Pancreas (tissue), 10 donors: ENCODE results near the gene AOC2. TPM values are rescaled to one million over a fixed set of nuclear protein-coding genes. Genes with fewer than 3 reads are reported as not detected.

Experiments used
- ATAC-seq, 4 donors: fragments of 200-7000 bp; cut with Tn5 transposase; one replicate each; pipeline versions ENCODE4 v1.8.0 to v1.9.1; 2020; ENCODE audit warnings: mild to moderate bottlenecking in 4 of 4, moderate library complexity in 4 of 4
- DNase-seq, 6 donors: peaks; one replicate each; pipeline ENCODE4 v3.0.0-alpha.2; 2020
- FAIRE-seq: peaks from 2 replicates; lab custom pipeline; 2012; peaks lifted over from hg19 to GRCh38; lab: Jason Lieb, UNC
- H3K27ac ChIP-seq, 4 donors: fragments of 200-600 bp; sonication (generic); 1 replicate in 3 of 4; 2 replicates in 1 of 4; pipeline versions ENCODE4 v1.5.0 to v1.8.0; 2020
- H3K27me3 ChIP-seq, 4 donors: fragments of 200-600 bp; one replicate each; pipeline ENCODE4 v1.8.0; 2021
- H3K36me3 ChIP-seq, 3 donors: fragments of 200-600 bp; sonication (generic) in 1 of 3; one replicate each; pipeline versions ENCODE4 v1.5.0 to v1.8.0; 2020 to 2021
- H3K4me1 ChIP-seq, 3 donors: fragments of 200-600 bp; one replicate each; pipeline ENCODE4 v1.8.0; 2021
- H3K4me3 ChIP-seq, 4 donors: fragments of 200-600 bp; sonication (generic) in 2 of 4; one replicate each; pipeline versions ENCODE4 v1.5.0 to v1.8.0; 2020 to 2021
- H3K9me3 ChIP-seq, 4 donors: fragments of 200-600 bp; one replicate each; pipeline ENCODE4 v1.8.0; 2021
- WGBS, 2 donors: extraction: QIAGEN DNeasy Blood & Tissue Kit; methylation state at CpG; one replicate each; pipeline ENCODE4 v1.1.7; 2013; 5-methylcytosine and 5-hydroxymethylcytosine counted together
- intact Hi-C, 3 donors: fragments of 100-400 bp; cut with DNase I; formaldehyde crosslinking; loops; one replicate each; pipeline versions ENCODE4 v1.11.1 to v1.14.2; 2022
- polyA plus RNA-seq, 2 donors: library from polyadenylated mRNA; stranded (reverse); fragments of 200-250 nt; gene quantifications; one replicate each; pipeline ENCODE4 v1.2.3, GENCODE V29; 2013
- total RNA-seq, 6 donors: library from RNA; stranded (reverse); fragmentation: NEBNext Ultra II Directional in 4 of 6; extraction: Animal tissue kit (Norgen Biotek cat#: 25700) in 4 of 6; gene quantifications; one replicate each; pipeline versions ENCODE4 v1.2.1 to v1.2.4, GENCODE V29; 2021 to 2023
- TF ChIP-seq, protein P1 (sequence below), 4 donors: fragments of 200-600 bp; sonication (generic) in 3 of 4; IDR thresholded peaks; one replicate each; pipeline versions ENCODE4 v1.5.0 to v1.8.0; 2021; ENCODE audit warnings: antibody characterized with exemption in 4 of 4
- donor health status: healthy with polysubstance abuse.
- donor health status: DM: no; HTN: no; CAD: no; lungs with moderate emphysema.
- donor health status: DM: no; HTN: no; CAD: no.
- donor health status: control.
- donor health status: control.
- donor health status: Bipolar disorder and iron deficiency.
- donor health status: DM: yes; HTN: yes; CAD: no.
- donor health status: DM: no; HTN: no; CAD: no.
- donor health status: DM: no; HTN: no; CAD: no.
- donor health status: DM: yes; HTN: yes; CAD: no.

AOC2 gene
- total and polyA plus RNA-seq, 8 donors = 0.37 to 1.7 (median 0.63) TPM

DNA sequence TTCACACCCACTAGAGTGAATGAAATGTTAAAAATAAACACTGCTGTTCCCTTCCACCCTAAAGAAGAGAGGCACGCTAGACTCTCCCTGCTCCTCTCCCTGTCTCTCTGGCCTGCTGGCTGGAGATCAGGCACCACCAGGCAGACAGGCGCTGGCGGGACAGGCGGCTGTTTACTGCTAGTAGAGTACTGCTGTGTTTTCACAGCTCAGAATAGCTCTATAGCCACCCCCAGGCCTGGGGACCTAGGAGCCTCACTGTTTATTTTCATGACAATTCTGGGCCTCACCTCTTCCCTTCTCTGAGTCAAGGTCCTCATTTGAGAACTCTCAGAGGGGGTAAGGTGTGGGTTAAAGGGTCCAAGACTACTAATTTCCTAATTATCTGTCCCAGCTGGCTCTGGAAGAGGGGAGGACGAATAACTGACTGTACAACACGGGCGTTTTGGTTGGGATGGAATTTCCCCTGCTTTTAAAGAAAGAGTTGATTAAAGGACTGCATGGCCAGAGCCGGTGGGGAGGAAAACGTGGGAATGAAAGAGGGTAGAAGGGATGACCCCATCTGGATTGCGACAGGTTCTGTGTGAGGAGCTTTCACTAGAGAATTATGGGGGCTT lies 47.3 kb downstream of the AOC2 start:
- peak in 1 of 4 donors; percentile 11 for ATAC-seq
- intact Hi-C loops = no loop called here
- Histone ChIP-seq H3K27ac (peak overlapping the region; percentile 8 to 72 (median 42)), H3K4me3 (no peak overlapping the region), H3K9me3 (no peaks in the 10 kb centered on the region), H3K27me3 (no peaks in the 10 kb centered on the region), H3K4me1 (peaks cover 23 to 44% (median 34%) of the 10 kb centered on the region in 3 donors), H3K36me3 (no peaks in the 10 kb centered on the region)
- no peak for FAIRE-seq
- WGBS, 2 donors = 48 to 64% methylated on average over 10 of the region's 10 CpGs
- no peak for DNase-seq
- TF ChIP-seq, protein P1, sequence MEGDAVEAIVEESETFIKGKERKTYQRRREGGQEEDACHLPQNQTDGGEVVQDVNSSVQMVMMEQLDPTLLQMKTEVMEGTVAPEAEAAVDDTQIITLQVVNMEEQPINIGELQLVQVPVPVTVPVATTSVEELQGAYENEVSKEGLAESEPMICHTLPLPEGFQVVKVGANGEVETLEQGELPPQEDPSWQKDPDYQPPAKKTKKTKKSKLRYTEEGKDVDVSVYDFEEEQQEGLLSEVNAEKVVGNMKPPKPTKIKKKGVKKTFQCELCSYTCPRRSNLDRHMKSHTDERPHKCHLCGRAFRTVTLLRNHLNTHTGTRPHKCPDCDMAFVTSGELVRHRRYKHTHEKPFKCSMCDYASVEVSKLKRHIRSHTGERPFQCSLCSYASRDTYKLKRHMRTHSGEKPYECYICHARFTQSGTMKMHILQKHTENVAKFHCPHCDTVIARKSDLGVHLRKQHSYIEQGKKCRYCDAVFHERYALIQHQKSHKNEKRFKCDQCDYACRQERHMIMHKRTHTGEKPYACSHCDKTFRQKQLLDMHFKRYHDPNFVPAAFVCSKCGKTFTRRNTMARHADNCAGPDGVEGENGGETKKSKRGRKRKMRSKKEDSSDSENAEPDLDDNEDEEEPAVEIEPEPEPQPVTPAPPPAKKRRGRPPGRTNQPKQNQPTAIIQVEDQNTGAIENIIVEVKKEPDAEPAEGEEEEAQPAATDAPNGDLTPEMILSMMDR (IDR thresholded peaks at IDR 0.05) = no peak

GRCh38 chr17:42893359-42893758 lies 49.0 kb downstream of the AOC2 start:
- DNase-seq = no peak
- intact Hi-C loops = no loop called here
- Histone ChIP-seq H3K36me3 (no peaks in the 10 kb centered on the region), H3K9me3 (no peaks in the 10 kb centered on the region), H3K4me3 (no peak overlapping the region), H3K27ac (peak overlapping the region; percentile 65 to 96 (median 83)), H3K27me3 (no peaks in the 10 kb centered on the region), H3K4me1 (peaks cover 23 to 44% (median 34%) of the 10 kb centered on the region in 3 donors)
- TF ChIP-seq, protein P1 (IDR thresholded peaks at IDR 0.05) = no peak
- no peak for ATAC-seq
- FAIRE-seq = no peak
- WGBS, 2 donors = 28 to 33% methylated on average over 4 of the region's 4 CpGs

- no peak for FAIRE-seq
These were observed 50.2 kb downstream of the AOC2 start for GRCh38 chr17:42894283-42895184.

DNA sequence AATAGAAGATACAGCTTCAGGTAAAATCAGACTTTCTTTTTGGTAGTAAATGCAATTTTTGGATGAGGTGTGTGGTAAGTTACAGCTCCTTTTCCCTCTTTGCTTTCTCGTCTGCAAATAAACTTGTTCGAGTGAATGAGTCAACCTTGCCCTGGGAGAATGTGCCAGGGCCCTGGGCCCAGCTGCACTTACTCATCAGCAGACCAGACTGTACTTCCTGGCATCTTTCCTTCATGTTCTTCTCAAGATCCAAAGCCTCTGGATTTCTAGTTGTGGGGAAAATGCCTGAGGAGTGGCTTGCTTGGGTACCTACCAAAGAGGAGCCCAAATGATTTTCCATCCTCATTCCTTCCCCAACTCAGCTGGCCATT lies 50.8 kb downstream of the AOC2 start:
- H3K4me1 ChIP-seq = peaks cover 23 to 44% (median 34%) of the 10 kb centered on the region in 3 donors
- FAIRE-seq = no peak
- H3K27ac ChIP-seq = peak overlapping the region; percentile 77 to 96 (median 83)
- H3K4me3 ChIP-seq = peak overlapping the region in 2 of 4 donors; percentile 11 to 17
- H3K27me3 ChIP-seq = no peaks in the 10 kb centered on the region
- no peaks in the 10 kb centered on the region for H3K9me3 ChIP-seq
- 0 to 15% methylated on average over 2 of the region's 2 CpGs for WGBS, 2 donors
- DNase-seq = peak; percentile 69 to 89 (median 79)
- intact Hi-C loops = no loop called here
- TF ChIP-seq, protein P1 (IDR thresholded peaks at IDR 0.05) = no peak
- ATAC-seq = peak; percentile 83 to 90 (median 86)
- H3K36me3 ChIP-seq = no peaks in the 10 kb centered on the region

More at GRCh38 chr17:42894283-42895184, 50.2 kb downstream of the AOC2 start:
- DNase-seq (peak in 4 of 6 donors; percentile 72 to 86 (median 81)), ATAC-seq (peak; percentile 88 to 92 (median 90))
- no peaks in the 10 kb centered on the region for H3K36me3 ChIP-seq
- peak overlapping the region in 2 of 4 donors; percentile 11 to 17 for H3K4me3 ChIP-seq
- H3K4me1 ChIP-seq = peaks cover 23 to 44% (median 34%) of the 10 kb centered on the region in 3 donors
- H3K9me3 ChIP-seq = no peaks in the 10 kb centered on the region
- H3K27ac ChIP-seq = peak overlapping the region; percentile 77 to 96 (median 83)
- intact Hi-C loops = no loop called here
- 22 to 28% methylated on average over 12 of the region's 12 CpGs for WGBS, 2 donors
- no peaks in the 10 kb centered on the region for H3K27me3 ChIP-seq
- TF ChIP-seq, protein P1 (IDR thresholded peaks at IDR 0.05) = no peak
